Measurements from ENCODE around the gene TCF7L2.

The TCF7L2 gene

DNA sequence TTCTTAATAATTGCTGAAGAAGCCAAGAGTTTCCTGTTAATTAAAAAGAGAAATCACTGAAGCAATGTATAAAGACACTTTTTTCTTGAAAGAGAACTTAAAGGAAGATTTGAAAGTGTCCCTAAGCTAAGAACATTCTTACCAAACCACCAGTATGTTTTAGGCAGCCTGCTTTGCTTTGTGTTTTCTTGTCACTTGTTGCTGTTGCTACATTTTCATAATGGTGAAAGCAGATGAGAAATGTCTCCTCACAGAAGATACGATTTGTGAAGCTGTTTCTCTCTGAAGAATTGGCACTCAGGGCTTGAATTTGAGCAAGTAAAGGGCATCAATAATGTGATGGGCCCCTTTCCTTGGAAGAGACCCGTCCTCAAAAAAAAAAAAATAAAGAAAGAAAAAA lies 30.9 kb downstream of the TCF7L2 start:
- H3K27me3 ChIP-seq (replicated peaks; ENCODE audit: control insufficient read depth, insufficient read depth, low read length), result no peaks in the 10 kb centered on the region; the same call in 1 of the 2 replicates
- H3K36me3 ChIP-seq (ENCODE audit: control insufficient read depth, insufficient read depth, low read length), result no peaks in the 10 kb centered on the region
- no peak for DNase-seq (ENCODE audit: extremely low read depth, insufficient read length)
- TF ChIP-seq, protein P1, sequence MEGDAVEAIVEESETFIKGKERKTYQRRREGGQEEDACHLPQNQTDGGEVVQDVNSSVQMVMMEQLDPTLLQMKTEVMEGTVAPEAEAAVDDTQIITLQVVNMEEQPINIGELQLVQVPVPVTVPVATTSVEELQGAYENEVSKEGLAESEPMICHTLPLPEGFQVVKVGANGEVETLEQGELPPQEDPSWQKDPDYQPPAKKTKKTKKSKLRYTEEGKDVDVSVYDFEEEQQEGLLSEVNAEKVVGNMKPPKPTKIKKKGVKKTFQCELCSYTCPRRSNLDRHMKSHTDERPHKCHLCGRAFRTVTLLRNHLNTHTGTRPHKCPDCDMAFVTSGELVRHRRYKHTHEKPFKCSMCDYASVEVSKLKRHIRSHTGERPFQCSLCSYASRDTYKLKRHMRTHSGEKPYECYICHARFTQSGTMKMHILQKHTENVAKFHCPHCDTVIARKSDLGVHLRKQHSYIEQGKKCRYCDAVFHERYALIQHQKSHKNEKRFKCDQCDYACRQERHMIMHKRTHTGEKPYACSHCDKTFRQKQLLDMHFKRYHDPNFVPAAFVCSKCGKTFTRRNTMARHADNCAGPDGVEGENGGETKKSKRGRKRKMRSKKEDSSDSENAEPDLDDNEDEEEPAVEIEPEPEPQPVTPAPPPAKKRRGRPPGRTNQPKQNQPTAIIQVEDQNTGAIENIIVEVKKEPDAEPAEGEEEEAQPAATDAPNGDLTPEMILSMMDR (IDR thresholded peaks at IDR 0.05; ENCODE audit: insufficient read depth, low read length, poor library complexity, severe bottlenecking), result no peak
- H3K4me3 ChIP-seq (replicated peaks; ENCODE audit: low read depth, low read length), result no peak overlapping the region

DNA sequence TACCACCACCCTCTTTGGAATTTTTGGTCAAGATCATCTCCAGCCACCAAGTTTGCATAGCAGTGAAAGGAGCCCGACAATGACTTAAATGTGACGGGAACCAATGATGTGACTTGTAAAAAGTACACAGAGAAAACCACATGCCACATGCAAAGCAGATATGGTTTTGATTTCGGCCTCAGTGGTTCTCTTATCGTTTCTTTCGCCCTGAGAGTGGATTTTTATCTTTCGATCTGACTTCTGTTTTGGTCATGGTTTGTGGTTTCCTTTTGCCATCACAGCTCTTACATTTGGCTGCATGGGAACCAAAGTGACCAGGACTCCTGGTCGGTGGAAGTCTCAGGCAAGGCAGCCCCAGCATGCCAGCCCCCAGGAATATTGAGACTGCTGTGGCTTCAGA lies 31.5 kb downstream of the TCF7L2 start:
- Histone ChIP-seq H3K27me3 (replicated peaks; ENCODE audit: control insufficient read depth, insufficient read depth, low read length) (no peaks in the 10 kb centered on the region; the same call in 1 of the 2 replicates), H3K36me3 (ENCODE audit: control insufficient read depth, insufficient read depth, low read length) (no peaks in the 10 kb centered on the region), H3K4me3 (replicated peaks; ENCODE audit: low read depth, low read length) (no peak overlapping the region)
- TF ChIP-seq, protein P1 (IDR thresholded peaks at IDR 0.05; ENCODE audit: insufficient read depth, low read length, poor library complexity, severe bottlenecking), result no peak
- DNase-seq (ENCODE audit: extremely low read depth, insufficient read length), result peak; percentile 76

DNA sequence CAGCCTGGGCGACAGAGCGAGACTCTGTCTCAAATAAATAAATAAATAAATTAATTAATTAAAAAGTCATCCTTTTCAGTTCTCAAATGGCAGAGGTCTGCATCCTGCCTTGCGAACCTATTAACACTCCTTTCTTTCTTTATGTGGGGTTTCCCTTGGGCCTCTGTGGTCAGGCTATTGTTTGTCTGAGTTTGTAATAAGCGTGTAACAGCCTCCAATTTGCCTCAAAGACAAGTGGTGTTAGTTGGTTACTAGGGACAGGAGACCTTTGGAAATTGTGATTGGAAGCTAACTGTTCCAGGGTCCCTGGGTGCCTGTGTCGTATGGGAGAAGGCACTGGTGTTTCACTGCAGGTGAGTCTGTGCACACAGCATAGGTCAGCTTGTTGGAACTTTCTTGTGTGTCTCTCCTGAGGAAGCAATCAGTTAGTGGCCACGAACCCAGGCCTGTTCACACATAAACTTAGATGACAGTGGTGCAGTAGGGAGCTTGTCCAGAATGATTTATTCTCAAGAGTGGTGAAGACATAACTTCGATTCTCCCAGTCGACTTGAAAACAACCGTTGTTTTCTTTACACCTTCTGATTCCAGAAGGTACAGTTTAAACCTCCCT lies 33.5 kb downstream of the TCF7L2 start:
- TF ChIP-seq, protein P1 (IDR thresholded peaks at IDR 0.05; ENCODE audit: insufficient read depth, low read length, poor library complexity, severe bottlenecking), result no peak
- no peak for DNase-seq (ENCODE audit: extremely low read depth, insufficient read length)
- H3K27me3 ChIP-seq (replicated peaks; ENCODE audit: control insufficient read depth, insufficient read depth, low read length), result no peaks in the 10 kb centered on the region; the same call in 1 of the 2 replicates
- H3K36me3 ChIP-seq (ENCODE audit: control insufficient read depth, insufficient read depth, low read length), result no peaks in the 10 kb centered on the region
- no peak overlapping the region for H3K4me3 ChIP-seq (replicated peaks; ENCODE audit: low read depth, low read length)

DNA sequence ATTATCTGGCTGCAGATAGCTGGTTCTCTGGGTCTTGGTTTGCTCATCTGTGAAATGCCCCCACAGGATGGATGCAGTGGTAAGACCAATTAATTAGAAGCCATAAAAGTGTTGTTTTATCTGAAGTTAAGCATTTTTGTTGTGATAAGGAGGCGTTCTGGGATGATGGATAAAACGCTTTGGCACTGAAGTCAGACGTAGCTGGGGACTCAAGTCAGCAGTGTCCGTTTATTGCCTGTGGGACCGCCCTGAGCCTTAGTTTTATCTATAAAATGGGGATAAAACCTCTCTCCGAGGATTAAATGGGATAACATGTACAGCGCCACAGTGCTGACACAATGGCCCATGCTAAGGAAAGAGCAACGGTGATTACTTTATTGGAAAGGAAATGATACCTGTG lies 34.7 kb downstream of the TCF7L2 start:
- Histone ChIP-seq H3K36me3 (ENCODE audit: control insufficient read depth, insufficient read depth, low read length) (no peaks in the 10 kb centered on the region), H3K4me3 (replicated peaks; ENCODE audit: low read depth, low read length) (no peak overlapping the region), H3K27me3 (replicated peaks; ENCODE audit: control insufficient read depth, insufficient read depth, low read length) (no peaks in the 10 kb centered on the region; the same call in 1 of the 2 replicates)
- no peak for DNase-seq (ENCODE audit: extremely low read depth, insufficient read length)
- TF ChIP-seq, protein P1 (IDR thresholded peaks at IDR 0.05; ENCODE audit: insufficient read depth, low read length, poor library complexity, severe bottlenecking), result no peak

DNA sequence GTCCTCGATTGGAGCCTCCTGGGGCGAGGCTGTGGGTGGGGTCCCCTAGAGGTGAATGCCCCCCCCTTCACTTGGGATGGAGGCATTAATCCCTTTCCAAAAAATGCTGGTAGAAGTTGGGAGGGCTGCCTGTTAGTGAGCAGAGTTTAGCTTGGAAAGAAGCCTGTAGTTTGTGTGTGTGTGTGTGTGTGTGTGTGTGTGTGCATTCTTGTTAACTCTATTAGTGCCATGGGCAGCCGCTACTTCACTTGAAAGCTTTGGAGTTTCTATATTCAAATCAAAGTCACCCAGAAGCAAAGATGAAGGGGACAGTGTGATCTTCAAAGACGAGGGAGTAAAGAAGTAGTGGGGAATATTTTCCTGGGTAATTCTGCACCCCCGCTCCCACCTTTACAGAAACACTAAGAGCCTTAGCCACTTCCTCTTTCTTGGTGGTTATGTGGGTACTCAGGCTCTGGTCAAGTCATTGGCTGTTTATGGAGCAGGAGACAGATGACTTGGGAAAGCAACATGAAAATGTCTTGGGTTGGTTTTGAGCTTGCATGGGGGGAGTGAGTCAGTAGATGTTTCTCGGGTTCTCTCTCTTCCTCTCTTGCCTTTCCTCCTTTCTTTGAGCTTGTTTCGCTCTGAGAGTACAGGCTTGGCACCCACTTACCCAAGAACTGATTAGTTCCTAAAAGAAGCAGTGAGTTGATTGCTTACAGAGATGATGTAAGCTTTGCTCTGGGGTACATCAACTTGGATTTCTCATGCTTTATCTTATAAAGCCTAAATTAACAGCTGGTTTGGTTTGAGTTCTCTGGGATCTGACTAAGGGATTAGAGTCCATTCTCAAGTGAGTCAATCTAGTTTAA lies 35.9 kb downstream of the TCF7L2 start:
- no peaks in the 10 kb centered on the region; the same call in none of the 2 replicates for H3K27me3 ChIP-seq (replicated peaks; ENCODE audit: control insufficient read depth, insufficient read depth, low read length)

More for the DNA sequence above, 35.9 kb downstream of the TCF7L2 start:
- peak; percentile 29 for DNase-seq (ENCODE audit: extremely low read depth, insufficient read length)
- no peak overlapping the region for H3K4me3 ChIP-seq (replicated peaks; ENCODE audit: low read depth, low read length)
- no peaks in the 10 kb centered on the region for H3K36me3 ChIP-seq (ENCODE audit: control insufficient read depth, insufficient read depth, low read length)
- TF ChIP-seq, protein P1 (IDR thresholded peaks at IDR 0.05; ENCODE audit: insufficient read depth, low read length, poor library complexity, severe bottlenecking), result no peak
